Trophoblast cell (in vitro differentiated cells and primary cell): Measurements from ENCODE around the gene TMEM144.

ENCODE experiments used
- DNase-seq, 2 donors: peaks; one replicate each; pipeline ENCODE4 v3.0.0-alpha.2; 2016
- H2AFZ ChIP-seq: 2 replicates; pipeline ENCODE4 v1.6.1; 2013; ENCODE audit warnings: low read length, moderate library complexity, mild to moderate bottlenecking; ENCODE audit not compliant: insufficient read depth, poor library complexity
- H2AK5ac ChIP-seq: 2 replicates; pipeline ENCODE4 v1.6.1; 2013; ENCODE audit warnings: mild to moderate bottlenecking, low read length
- H2BK120ac ChIP-seq: 2 replicates; pipeline ENCODE4 v1.6.1; 2013; ENCODE audit warnings: low read length, mild to moderate bottlenecking, moderate library complexity; ENCODE audit not compliant: insufficient read depth, poor library complexity
- H2BK12ac ChIP-seq: 2 replicates; pipeline ENCODE4 v1.6.1; 2013; ENCODE audit warnings: mild to moderate bottlenecking, low read length, moderate library complexity
- H2BK5ac ChIP-seq: 2 replicates; pipeline ENCODE4 v1.6.1; 2013; ENCODE audit warnings: low read length, low read depth, moderate library complexity, mild to moderate bottlenecking; ENCODE audit not compliant: poor library complexity
- H3K14ac ChIP-seq: 2 replicates; pipeline ENCODE4 v1.6.1; 2013; ENCODE audit warnings: mild to moderate bottlenecking, low read length
- H3K18ac ChIP-seq: 2 replicates; pipeline ENCODE4 v1.6.1; 2013; ENCODE audit warnings: mild to moderate bottlenecking, low read length
- H3K23ac ChIP-seq: 2 replicates; pipeline ENCODE4 v1.6.1; 2013; ENCODE audit warnings: low read length
- H3K27ac ChIP-seq: 2 replicates; pipeline ENCODE4 v1.5.1; 2013; ENCODE audit warnings: low read depth, mild to moderate bottlenecking, inconsistent platforms, low read length, moderate library complexity
- H3K27me3 ChIP-seq: 2 replicates; pipeline ENCODE4 v1.6.1; 2013; ENCODE audit warnings: inconsistent platforms, mild to moderate bottlenecking, low read length, moderate library complexity; ENCODE audit not compliant: insufficient read depth
- H3K36me3 ChIP-seq, 2 experiments: 1 replicate in 1 of 2; 2 replicates in 1 of 2; pipeline ENCODE4 v1.6.1; 2013; ENCODE audit warnings: low read length in 2 of 2, mild to moderate bottlenecking in 2 of 2, moderate library complexity in 1 of 2; ENCODE audit not compliant: insufficient read depth in 2 of 2, control insufficient read depth in 1 of 2
- H3K4ac ChIP-seq: 2 replicates; pipeline ENCODE4 v1.6.1; 2013; ENCODE audit warnings: low read depth, mild to moderate bottlenecking, low read length, moderate library complexity
- H3K4me1 ChIP-seq, 2 experiments: 1 replicate in 1 of 2; 2 replicates in 1 of 2; pipeline ENCODE4 v1.6.1; 2013; ENCODE audit warnings: low read length in 2 of 2, mild to moderate bottlenecking in 2 of 2, moderate library complexity in 1 of 2; ENCODE audit not compliant: insufficient read depth in 2 of 2, control insufficient read depth in 1 of 2
- H3K4me2 ChIP-seq: 2 replicates; pipeline ENCODE4 v1.6.1; 2013; ENCODE audit warnings: inconsistent platforms, mild to moderate bottlenecking, low read length, moderate library complexity
- H3K4me3 ChIP-seq: 2 replicates; pipeline ENCODE4 v1.5.1; 2013; ENCODE audit warnings: mild to moderate bottlenecking, low read depth, low read length, inconsistent platforms
- H3K79me1 ChIP-seq: one replicate; pipeline ENCODE4 v1.6.1; 2013; ENCODE audit warnings: low read length
- H3K79me2 ChIP-seq: 2 replicates; pipeline ENCODE4 v1.6.1; 2013; ENCODE audit warnings: low read length, mild to moderate bottlenecking; ENCODE audit not compliant: control insufficient read depth, insufficient read depth, poor library complexity
- H3K9ac ChIP-seq: 2 replicates; pipeline ENCODE4 v1.6.1; 2013; ENCODE audit warnings: mild to moderate bottlenecking, low read length
- H3K9me3 ChIP-seq: 2 replicates; pipeline ENCODE4 v1.6.1; 2013; ENCODE audit warnings: low read depth, mild to moderate bottlenecking, control low read depth, inconsistent platforms, low read length; ENCODE audit not compliant: insufficient read depth
- H4K12ac ChIP-seq: 2 replicates; pipeline ENCODE4 v1.6.1; 2013; ENCODE audit warnings: low read depth, mild to moderate bottlenecking, low read length, moderate library complexity
- H4K8ac ChIP-seq: 2 replicates; pipeline ENCODE4 v1.6.1; 2013; ENCODE audit warnings: low read depth, mild to moderate bottlenecking, low read length, moderate library complexity
- H4K91ac ChIP-seq: one replicate; pipeline ENCODE4 v1.6.1; 2013; ENCODE audit warnings: low read depth, mild to moderate bottlenecking, low read length, moderate library complexity
- WGBS: extraction: QIAGEN DNeasy Blood & Tissue Kit; methylation state at CpG from one replicate; pipeline ENCODE4 v1.1.7; 2013; ENCODE audit warnings: missing lambda C conversion rate; ENCODE audit not compliant: insufficient read length, insufficient coverage; ENCODE audit errors: extremely low coverage; 5-methylcytosine and 5-hydroxymethylcytosine counted together

TMEM144 gene

DNA sequence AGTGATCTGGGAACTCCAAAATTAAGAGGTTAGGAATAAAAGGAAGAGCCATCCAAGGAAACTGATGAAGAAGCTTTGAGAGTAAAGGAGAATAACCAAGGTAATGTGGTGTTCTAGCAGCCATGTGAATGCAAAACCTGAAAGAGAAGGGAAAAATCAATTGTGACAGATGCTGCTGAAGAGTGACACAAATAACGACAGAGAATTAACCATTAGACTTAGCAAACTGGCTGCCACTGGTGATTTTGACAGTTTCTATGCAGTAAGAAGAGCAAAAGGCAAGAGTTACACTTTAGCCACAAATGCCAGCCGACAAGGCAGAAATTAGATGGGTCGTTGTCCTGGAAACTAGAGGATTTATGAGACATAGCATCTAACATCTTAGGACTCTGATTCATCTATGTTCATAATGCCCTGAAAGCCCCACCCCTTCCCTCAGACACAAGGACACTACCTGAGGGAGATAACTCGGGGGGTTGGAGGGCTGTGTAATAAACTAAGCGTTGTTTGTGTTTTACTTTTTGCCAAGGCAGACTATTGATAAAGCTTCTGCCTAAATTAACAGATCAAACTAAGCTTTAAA lies 13.0 kb upstream of the TMEM144 start:
- no peak overlapping the region for H3K27ac ChIP-seq
- no peaks in the 10 kb centered on the region for H3K79me2 ChIP-seq
- no peaks in the 10 kb centered on the region for H3K4me1 ChIP-seq
- no peak overlapping the region for H2AFZ ChIP-seq
- no peak overlapping the region for H2BK5ac ChIP-seq
- H3K79me1 ChIP-seq, result no peaks in the 10 kb centered on the region
- DNase-seq, result no peak
- no peak overlapping the region for H2AK5ac ChIP-seq
- H4K12ac ChIP-seq, result no peak overlapping the region
- no peak overlapping the region for H2BK120ac ChIP-seq
- no peak overlapping the region for H2BK12ac ChIP-seq
- H3K4ac ChIP-seq, result no peak overlapping the region
- H3K14ac ChIP-seq, result no peak overlapping the region
- H4K91ac ChIP-seq, result no peak overlapping the region
- no peaks in the 10 kb centered on the region for H3K9me3 ChIP-seq
- H3K23ac ChIP-seq, result no peak overlapping the region
- no peak overlapping the region for H3K18ac ChIP-seq
- H3K4me3 ChIP-seq, result no peak overlapping the region
- H3K9ac ChIP-seq, result no peak overlapping the region
- H3K36me3 ChIP-seq, result peaks cover 0 to 2% of the 10 kb centered on the region in 2 experiments
- no peak overlapping the region for H3K4me2 ChIP-seq
- H3K27me3 ChIP-seq, result no peaks in the 10 kb centered on the region
- no peak overlapping the region for H4K8ac ChIP-seq
- no CpG with 5 or more reads among the region's 5 CpGs for WGBS

DNA sequence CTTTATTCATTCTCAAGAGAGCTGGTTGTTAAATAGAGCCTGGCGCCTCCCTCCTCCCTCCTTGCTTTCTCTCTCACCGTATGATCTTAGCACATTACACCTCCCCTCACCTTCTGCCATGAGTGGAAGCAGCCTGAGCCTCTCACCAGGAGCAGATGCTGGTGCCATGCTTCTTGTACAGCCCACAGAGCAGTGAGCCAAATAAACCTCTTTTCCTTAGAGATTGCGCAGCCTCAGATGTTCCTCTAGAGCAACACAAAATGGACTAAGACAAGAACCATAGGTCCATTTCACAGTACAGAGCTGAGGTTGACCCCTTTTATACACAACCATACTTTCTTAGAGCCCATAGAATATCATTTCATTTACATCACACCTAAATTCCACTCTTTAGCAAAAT lies 10.1 kb upstream of the TMEM144 start:
- Histone ChIP-seq H2AK5ac (no peak overlapping the region), H3K4me1 (no peaks in the 10 kb centered on the region), H3K9me3 (no peaks in the 10 kb centered on the region), H3K27ac (no peak overlapping the region), H3K9ac (no peak overlapping the region), H3K79me1 (no peaks in the 10 kb centered on the region), H3K79me2 (no peaks in the 10 kb centered on the region), H2BK12ac (no peak overlapping the region), H3K14ac (no peak overlapping the region), H3K4me2 (no peak overlapping the region), H2AFZ (no peak overlapping the region), H3K27me3 (no peaks in the 10 kb centered on the region), H3K36me3 (peaks cover 0 to 2% of the 10 kb centered on the region in 2 experiments), H3K18ac (no peak overlapping the region), H4K8ac (no peak overlapping the region), H3K4me3 (no peak overlapping the region), H2BK120ac (no peak overlapping the region), H3K4ac (no peak overlapping the region), H4K91ac (no peak overlapping the region), H3K23ac (no peak overlapping the region), H4K12ac (no peak overlapping the region), H2BK5ac (no peak overlapping the region)
- no CpG with 5 or more reads among the region's 3 CpGs for WGBS
- no peak for DNase-seq

DNA sequence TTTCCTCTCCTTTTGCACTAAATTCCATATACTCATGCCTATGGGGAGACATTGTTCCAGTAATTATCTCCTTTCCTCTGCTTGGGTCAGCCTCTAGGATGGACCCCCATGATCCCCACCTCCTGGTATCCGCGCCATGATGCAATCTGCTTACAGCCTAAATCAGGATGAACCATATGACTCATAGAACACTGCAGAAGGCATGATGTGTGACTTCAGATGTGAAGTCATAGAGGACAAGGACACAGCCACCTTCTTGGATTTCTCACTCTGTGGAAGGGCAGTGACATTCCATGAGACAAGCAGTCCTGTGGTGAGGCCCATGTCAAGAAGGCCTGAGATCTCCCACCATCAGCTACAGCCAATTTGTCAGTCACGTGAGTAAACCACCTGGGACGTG lies 9.0 kb upstream of the TMEM144 start:
- Histone ChIP-seq H4K91ac (no peak overlapping the region), H3K9ac (no peak overlapping the region), H3K23ac (no peak overlapping the region), H4K12ac (no peak overlapping the region), H4K8ac (no peak overlapping the region), H3K18ac (no peak overlapping the region), H3K4me1 (no peaks in the 10 kb centered on the region), H2BK12ac (no peak overlapping the region), H2BK120ac (no peak overlapping the region), H3K79me1 (no peaks in the 10 kb centered on the region), H2AK5ac (no peak overlapping the region), H2AFZ (no peak overlapping the region), H3K27me3 (no peaks in the 10 kb centered on the region), H3K4me2 (no peak overlapping the region), H2BK5ac (no peak overlapping the region), H3K36me3 (peaks cover 0 to 2% of the 10 kb centered on the region in 2 experiments), H3K4ac (no peak overlapping the region), H3K4me3 (no peak overlapping the region), H3K14ac (no peak overlapping the region), H3K9me3 (no peaks in the 10 kb centered on the region), H3K79me2 (no peaks in the 10 kb centered on the region), H3K27ac (no peak overlapping the region)
- no peak for DNase-seq
- no CpG with 5 or more reads among the region's 4 CpGs for WGBS

DNA sequence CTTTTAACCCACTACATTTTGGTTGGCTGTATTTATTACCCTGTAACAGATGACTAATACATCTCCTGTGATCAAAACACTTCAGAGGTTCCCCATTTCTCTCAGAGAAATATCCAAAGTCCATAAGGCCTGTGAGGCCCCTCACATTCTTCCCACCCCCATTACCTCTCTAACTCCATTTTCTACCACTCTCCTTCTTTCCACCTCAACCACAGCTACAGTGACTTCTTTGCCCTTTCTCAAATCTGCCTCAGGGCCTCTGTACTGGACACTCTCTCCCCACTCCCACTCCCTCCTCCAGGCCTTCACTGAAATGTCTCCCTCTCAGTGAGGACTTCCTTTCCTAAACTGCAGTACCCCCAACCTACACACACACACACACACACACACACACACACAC lies 8.4 kb upstream of the TMEM144 start:
- Histone ChIP-seq H3K9me3 (no peaks in the 10 kb centered on the region), H3K27ac (no peak overlapping the region), H2BK120ac (no peak overlapping the region), H3K14ac (no peak overlapping the region), H3K79me1 (no peaks in the 10 kb centered on the region), H3K4me3 (no peak overlapping the region), H3K27me3 (no peaks in the 10 kb centered on the region), H3K9ac (no peak overlapping the region), H2AFZ (no peak overlapping the region), H4K8ac (no peak overlapping the region), H3K4me1 (no peaks in the 10 kb centered on the region), H3K4me2 (no peak overlapping the region), H2BK5ac (no peak overlapping the region), H3K23ac (no peak overlapping the region), H3K79me2 (no peaks in the 10 kb centered on the region), H2BK12ac (no peak overlapping the region), H3K18ac (no peak overlapping the region), H4K91ac (no peak overlapping the region), H2AK5ac (no peak overlapping the region), H3K4ac (no peak overlapping the region), H4K12ac (no peak overlapping the region), H3K36me3 (peaks cover 0 to 2% of the 10 kb centered on the region in 2 experiments)
- DNase-seq, result no peak
